GM12878 (cell line): ENCODE measurements around the gene CALD1. TPM values are rescaled to one million over a fixed set of nuclear protein-coding genes. Genes with fewer than 3 reads are reported as not detected.

Source experiments
- ATAC-seq: fragments of 200-7000 bp; cut with Tn5 transposase; 3 replicates; pipeline ENCODE4 v1.9.1; 2020; ENCODE audit warnings: mild to moderate bottlenecking, moderate library complexity
- BruUV-seq: library from RNA; stranded (reverse); fragments of 400-500 nt; replicated peaks from 2 replicates; lab custom pipeline; 2021; lab: Mats Ljungman, UMichigan
- CTCF ChIA-PET: fragments of 300-600 bp; sonication (Branson Sonifier 250); formaldehyde crosslinking; extraction: SDS; loops from one replicate; lab custom pipeline; 2021; ENCODE audit warnings: inconsistent platforms; lab: Yijun Ruan, JAX
- POLR2A ChIA-PET: fragments of 350-600 bp; formaldehyde crosslinking; extraction: SDS; loops from one replicate; lab custom pipeline; 2021; ENCODE audit warnings: inconsistent platforms; lab: Charles Lee
- RAD21 ChIA-PET: fragments of 300-600 bp; sonication (Branson Sonifier 250); formaldehyde crosslinking; loops from one replicate; lab custom pipeline; 2023; ENCODE audit warnings: antibody characterized with exemption; ENCODE audit not compliant: unreplicated experiment; lab: Charles Lee
- SMC1A ChIA-PET: fragments of 300-600 bp; sonication (Branson Sonifier 250); formaldehyde crosslinking; loops from one replicate; lab custom pipeline; 2023; ENCODE audit not compliant: unreplicated experiment, uncharacterized antibody; lab: Charles Lee
- DNase-seq: peaks from one replicate; pipeline ENCODE4 v3.0.0-alpha.2; 2011; ENCODE audit warnings: low read depth, low spot score
- FAIRE-seq: peaks from 3 replicates; lab custom pipeline; 2011; peaks lifted over from hg19 to GRCh38; lab: Jason Lieb, UNC
- H2AFZ ChIP-seq: 2 replicates; pipeline ENCODE4 v1.6.0; 2011; ENCODE audit warnings: low read depth, low read length, control low read depth; ENCODE audit not compliant: control insufficient read depth
- H3K27ac ChIP-seq: 2 replicates; pipeline ENCODE4 v1.5.1; 2011; ENCODE audit warnings: control low read depth; ENCODE audit not compliant: control insufficient read depth, insufficient read depth
- H3K27me3 ChIP-seq, 2 experiments: replicated peaks in 1 of 2; 2 replicates each; pipeline versions ENCODE4 v1.6.0 to v1.6.1; 2011; ENCODE audit warnings: low read length in 1 of 2; ENCODE audit not compliant: control insufficient read depth in 2 of 2, insufficient read depth in 2 of 2
- H3K36me3 ChIP-seq, 2 experiments: 2 replicates each; pipeline ENCODE4 v1.5.1; 2011; ENCODE audit warnings: low read length in 1 of 2; ENCODE audit not compliant: control insufficient read depth in 2 of 2, insufficient read depth in 2 of 2
- H3K4me1 ChIP-seq: 2 replicates; pipeline ENCODE4 v1.6.1; 2011; ENCODE audit warnings: mild to moderate bottlenecking, low read length, moderate library complexity, mixed read lengths; ENCODE audit not compliant: control insufficient read depth, insufficient read depth
- H3K4me2 ChIP-seq: 2 replicates; pipeline ENCODE4 v1.6.0; 2011; ENCODE audit warnings: control low read depth; ENCODE audit not compliant: control insufficient read depth, insufficient read depth
- H3K4me3 ChIP-seq: fragments of 200-600 bp; sonication (generic); 2 replicates; pipeline ENCODE4 v1.5.1; 2016
- H3K79me2 ChIP-seq: 2 replicates; pipeline ENCODE4 v1.6.0; 2011; ENCODE audit warnings: low read length; ENCODE audit not compliant: control insufficient read depth, insufficient read depth
- H3K9ac ChIP-seq: 2 replicates; pipeline ENCODE4 v1.8.0; 2011; ENCODE audit warnings: low read length, control low read depth, mixed read lengths; ENCODE audit not compliant: control insufficient read depth, insufficient read depth
- H3K9me3 ChIP-seq: replicated peaks from 3 replicates; pipeline ENCODE4 v1.5.1; 2011; ENCODE audit warnings: mild to moderate bottlenecking, low read length; ENCODE audit not compliant: control insufficient read depth, insufficient read depth
- H4K20me1 ChIP-seq: 2 replicates; pipeline ENCODE4 v1.6.0; 2011; ENCODE audit not compliant: control insufficient read depth, insufficient read depth
- ELK1 ChIP-seq: IDR thresholded peaks from 2 replicates; pipeline ENCODE4 v1.6.1; 2012; ENCODE audit warnings: low read depth, low read length, improper control_type of control experiment
- FOXM1 ChIP-seq: IDR thresholded peaks from 2 replicates; pipeline ENCODE4 v1.6.1; 2012; ENCODE audit warnings: low read depth, mild to moderate bottlenecking, inconsistent platforms, low read length, moderate library complexity
- STAT3 ChIP-seq: IDR thresholded peaks from 2 replicates; pipeline ENCODE4 v1.6.1; 2011; ENCODE audit warnings: low read depth, low read length, improper control_type of control experiment
- WRNIP1 ChIP-seq: IDR thresholded peaks from 2 replicates; pipeline ENCODE4 v1.6.1; 2011; ENCODE audit warnings: low read depth, low read length, improper control_type of control experiment, borderline replicate concordance
- YY1 ChIP-seq: IDR thresholded peaks from 2 replicates; pipeline ENCODE4 v1.6.1; 2011; ENCODE audit warnings: low read depth, mild to moderate bottlenecking, low read length
- WGBS: methylation state at CpG from one replicate; pipeline ENCODE4 v1.1.6; 2016; ENCODE audit warnings: low lambda C conversion rate; ENCODE audit not compliant: insufficient replicate concordance, insufficient coverage; ENCODE audit errors: missing lambda C conversion rate; 5-methylcytosine and 5-hydroxymethylcytosine counted together
- in situ Hi-C: fragments of 300-500 bp; cut with MboI; formaldehyde crosslinking; loops from 9 replicates; pipeline ENCODE4 v1.14.3; 2018; ENCODE audit warnings: mixed read lengths
- intact Hi-C: fragments of 100-400 bp; cut with micrococcal nuclease; formaldehyde crosslinking; loops from one replicate; pipeline ENCODE4 v1.14.2; 2022; ENCODE audit not compliant: unreplicated experiment
- polyA plus RNA-seq, 11 experiments: library from polyadenylated mRNA; depleted of rRNA in 4 of 11; unstranded in 6 of 11; stranded (reverse) in 5 of 11; fragments of >200 nt; fragmentation: Nextera tagmentation in 4 of 11; fragmentation: Illumina TruSeq in 1 of 11; extraction: Ambion mirVana in 4 of 11; extraction: Trizol in 1 of 11; gene quantifications; 1 replicate in 1 of 11; 2 replicates in 10 of 11; pipeline versions ENCODE4 v1.2.1 to v1.2.3, GENCODE V29; 2011 to 2016; ENCODE audit warnings: inconsistent platforms in 2 of 11, missing spikeins in 2 of 11, low read depth in 1 of 11
- total RNA-seq, 4 experiments: library from RNA; depleted of rRNA in 3 of 4; stranded (reverse); fragments of >200 nt in 3 of 4; fragmentation: Illumina TruSeq in 1 of 4; extraction: Trizol in 1 of 4; gene quantifications; 2 replicates each; pipeline versions ENCODE4 v1.2.1 to v1.2.3, GENCODE V29; 2013 to 2021

Gene CALD1
- total and polyA plus RNA-seq, 10 of the 15 experiments (the other 5 are each of a cell fraction or from before 2014, with no cell fraction given), result 0.03 to 1.3 (median 0.22) TPM

DNA sequence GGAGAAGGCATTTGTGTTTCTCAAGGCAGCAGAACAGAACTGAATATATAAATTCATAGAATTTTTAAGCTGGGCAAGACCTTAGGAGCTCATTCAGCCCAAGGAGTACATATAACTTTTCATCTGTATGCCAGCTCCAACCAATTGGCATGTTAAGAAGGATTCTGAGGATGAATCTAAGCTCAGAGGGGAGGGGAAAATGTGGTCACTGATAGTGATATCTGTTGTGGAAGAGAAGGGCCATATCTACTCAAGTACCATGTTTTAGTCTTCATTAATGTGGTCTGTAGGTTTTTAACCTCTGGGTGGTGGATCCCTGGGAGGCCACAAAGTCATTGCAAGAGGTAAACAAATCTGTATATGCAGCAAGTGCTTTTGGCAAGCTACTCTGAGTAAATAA, 6.4 kb downstream of the CALD1 start:
- CTCF ChIA-PET, result interaction anchor here (1.2 kb wide), 1 partner anchor 25 kb away, joined by 3 read pairs; no protein-coding TSS in a partner anchor
- in situ Hi-C loops, result no loop called here
- RAD21 ChIA-PET, result no interaction called here
- H3K9me3 ChIP-seq, result no peaks in the 10 kb centered on the region
- DNase-seq (no peak), ATAC-seq (no peak), FAIRE-seq (no peak)
- H4K20me1 ChIP-seq, result no peaks in the 10 kb centered on the region
- no peaks in the 10 kb centered on the region; a peak in 2 of 4 replicates for H3K27me3 ChIP-seq
- H3K4me3 ChIP-seq, result no peak overlapping the region
- H3K4me1 ChIP-seq, result peaks cover 4% of the 10 kb centered on the region
- intact Hi-C loops, result no loop called here
- H3K9ac ChIP-seq, result no peak overlapping the region
- no peaks in the 10 kb centered on the region for H3K79me2 ChIP-seq
- TF ChIP-seq WRNIP1, result no peak
- no peak for TF ChIP-seq ELK1
- TF ChIP-seq FOXM1, result no peak
- SMC1A ChIA-PET, result interaction anchor here (1.3 to 1.6 kb wide), 3 partner anchors 18 to 24 kb away, joined by 4 to 5 read pairs (median 4); no protein-coding TSS in a partner anchor
- POLR2A ChIA-PET, result no interaction called here
- no peak overlapping the region for H3K27ac ChIP-seq
- no peak overlapping the region for H3K4me2 ChIP-seq
- H3K36me3 ChIP-seq, result no peaks in the 10 kb centered on the region
- no peak overlapping the region for H2AFZ ChIP-seq
- BruUV-seq, result no TSS peak

- H3K4me2 ChIP-seq, result no peak overlapping the region
- FAIRE-seq, result no peak
These were observed 7.6 kb downstream of the CALD1 start for GRCh38 chr7:134787064-134787463.

More at GRCh38 chr7:134787064-134787463, 7.6 kb downstream of the CALD1 start:
- no peak overlapping the region for H2AFZ ChIP-seq
- no TSS peak for BruUV-seq
- CTCF ChIA-PET, result interaction anchor here (1.1 kb wide), 1 partner anchor 18 kb away, joined by 3 read pairs; no protein-coding TSS in a partner anchor
- POLR2A ChIA-PET, result no interaction called here
- no peak overlapping the region for H3K27ac ChIP-seq
- H3K36me3 ChIP-seq, result no peaks in the 10 kb centered on the region
- no peaks in the 10 kb centered on the region; a peak in 2 of 4 replicates for H3K27me3 ChIP-seq
- SMC1A ChIA-PET, result interaction anchor here (1.1 kb wide), 1 partner anchor 9 kb away, joined by 3 read pairs; no protein-coding TSS in a partner anchor
- TF ChIP-seq STAT3 (no peak), YY1 (no peak)
- in situ Hi-C loops (no loop called here), intact Hi-C loops (no loop called here)
- H4K20me1 ChIP-seq, result no peaks in the 10 kb centered on the region
- no peaks in the 10 kb centered on the region for H3K79me2 ChIP-seq
- ATAC-seq (no peak), DNase-seq (no peak)
- peaks cover under 1% of the 10 kb centered on the region for H3K4me1 ChIP-seq
- WGBS, result 0% methylated on average over 2 of the region's 2 CpGs
- no peaks in the 10 kb centered on the region for H3K9me3 ChIP-seq
- H3K9ac ChIP-seq, result no peak overlapping the region
- no peak overlapping the region for H3K4me3 ChIP-seq
- RAD21 ChIA-PET, result no interaction called here
